HG02884 (cell line): ENCODE data around the gene SLFN12L.
"Not testable (repeated sequence)": the region's sequence is repeated elsewhere in the genome, so short reads cannot be mapped to it uniquely, and the experiment has no call there.

Experiments
- ATAC-seq: cut with Tn5 transposase; IDR thresholded peaks from one replicate; pipeline ENCODE4 v1.9.1; 2021; ENCODE audit warnings: mild to moderate bottlenecking, moderate library complexity; ENCODE audit not compliant: unreplicated experiment

Gene SLFN12L

GRCh38 chr17:35498448-35499178 lies 38.9 kb downstream of the SLFN12L start:
- ATAC-seq, result no peak

GRCh38 chr17:35496451-35497290 lies 40.8 kb downstream of the SLFN12L start:
- no peak for ATAC-seq

- no peak for ATAC-seq
Observed at GRCh38 chr17:35493040-35493439, 44.4 kb downstream of the SLFN12L start.

- no peak for ATAC-seq
Observed at GRCh38 chr17:35491417-35491816, 46.1 kb downstream of the SLFN12L start.

DNA sequence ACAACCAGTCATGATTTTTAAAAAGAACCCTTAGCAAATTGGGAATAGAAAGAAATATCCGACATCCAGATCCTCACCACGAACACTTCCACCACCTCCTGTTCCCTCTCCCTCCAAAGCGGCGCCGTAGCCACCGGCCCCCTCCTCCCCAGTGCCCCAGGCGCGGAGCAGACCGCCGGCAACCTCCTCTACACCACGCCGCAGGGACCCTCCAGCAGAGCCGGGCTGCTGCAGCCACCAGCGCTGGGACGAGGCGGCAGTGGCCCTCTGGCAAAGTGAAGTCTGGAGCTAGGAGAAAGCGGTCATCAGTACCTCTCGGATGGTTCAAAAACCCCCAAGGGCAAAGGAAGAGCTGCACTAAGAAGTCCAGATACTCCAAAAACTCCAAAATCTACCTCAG lies 47.5 kb downstream of the SLFN12L start:
- no peak for ATAC-seq

DNA sequence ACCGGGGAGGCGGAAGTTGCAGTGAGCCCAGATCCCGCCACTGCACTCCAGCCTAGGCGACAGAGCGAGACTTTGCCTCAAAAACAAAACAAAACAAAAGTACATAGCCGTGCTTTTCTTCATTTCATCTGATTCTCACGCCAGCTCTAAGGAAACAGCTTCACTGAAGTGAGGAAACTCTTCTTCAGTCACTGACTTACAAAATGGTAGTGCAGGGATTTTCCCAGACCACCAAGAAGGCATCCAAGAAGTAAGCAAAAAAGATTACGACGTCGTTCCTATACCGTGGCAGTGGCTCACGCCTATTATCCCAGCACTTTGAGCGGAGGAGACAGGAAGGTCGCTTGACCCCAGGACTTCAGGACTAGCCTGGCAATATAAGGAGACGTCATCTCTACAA lies 48.5 kb downstream of the SLFN12L start:
- ATAC-seq, result no peak

DNA sequence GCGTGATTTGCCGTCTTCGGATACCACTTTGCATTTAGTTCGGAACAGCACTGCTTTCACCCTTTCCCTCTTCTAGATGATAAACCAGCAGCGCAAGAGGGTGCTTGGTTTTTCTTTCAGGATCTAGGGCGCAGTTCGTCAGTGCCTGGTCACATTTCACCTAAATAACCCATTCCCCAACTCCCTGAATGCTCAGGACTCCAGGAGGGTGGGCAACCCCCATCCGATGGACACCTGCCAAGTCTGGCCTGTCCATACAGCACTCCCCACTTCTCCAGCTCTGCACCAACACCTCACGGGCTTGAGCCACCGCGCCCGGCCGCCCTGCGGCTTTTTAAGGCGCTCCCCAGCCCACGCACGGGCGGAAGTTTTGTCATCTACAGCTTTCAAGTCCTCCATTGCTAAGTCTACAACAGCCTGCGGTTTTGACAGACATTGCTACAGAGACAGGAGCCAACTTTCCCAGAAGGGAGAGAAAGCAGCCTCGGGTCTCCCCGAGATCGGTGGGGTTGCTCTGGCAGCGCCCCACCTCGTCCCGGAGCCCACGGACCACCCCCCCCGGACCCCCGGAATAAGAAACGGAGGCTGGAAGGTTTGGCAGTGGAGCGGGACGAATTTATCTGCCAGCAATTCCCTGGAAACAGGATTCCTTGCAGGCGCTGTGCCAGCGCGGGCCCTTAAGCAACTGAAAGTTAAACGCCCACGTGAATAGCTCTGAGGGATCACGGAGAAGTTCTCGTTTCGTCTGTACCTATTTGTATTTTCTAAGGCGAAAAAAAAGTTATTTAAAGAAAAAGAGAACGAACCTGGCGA lies 50.4 kb downstream of the SLFN12L start:
- peak; percentile 54 for ATAC-seq

- no peak for ATAC-seq
Observed at GRCh38 chr17:35479271-35479670, 58.2 kb downstream of the SLFN12L start.

DNA sequence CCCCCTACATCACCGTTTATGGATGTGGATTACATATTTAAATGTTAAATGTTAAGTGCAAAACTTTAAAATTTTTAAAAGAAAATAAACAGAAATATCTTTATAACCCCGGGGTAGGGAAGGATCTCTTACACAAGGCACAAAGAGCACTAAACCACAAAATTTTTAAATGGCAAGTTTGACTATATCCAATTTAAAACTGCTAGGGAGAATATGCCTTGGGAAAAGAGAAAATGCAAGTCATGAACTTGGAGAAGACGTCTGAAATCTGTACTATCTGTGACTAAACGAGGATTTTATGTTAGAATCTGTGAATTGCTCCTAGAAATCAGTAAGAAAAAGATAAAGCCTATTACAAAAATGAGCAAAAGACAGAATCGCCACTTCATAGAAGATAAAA lies 60.2 kb downstream of the SLFN12L start:
- ATAC-seq, result no peak

- ATAC-seq, result no peak
Observed at GRCh38 chr17:35476283-35476820, 61.1 kb downstream of the SLFN12L start.

- no peak for ATAC-seq
Observed at GRCh38 chr17:35468475-35468874, 69.0 kb downstream of the SLFN12L start.

GRCh38 chr17:35467824-35468223 lies 69.7 kb downstream of the SLFN12L start:
- ATAC-seq, result no peak

GRCh38 chr17:35460354-35460851 lies 77.1 kb downstream of the SLFN12L start:
- peak; percentile 74 for ATAC-seq

GRCh38 chr17:35454035-35454434 lies 83.4 kb downstream of the SLFN12L start:
- ATAC-seq, result not testable (repeated sequence)

- ATAC-seq, result no peak
Observed at GRCh38 chr17:35453171-35453570, 84.3 kb downstream of the SLFN12L start.

DNA sequence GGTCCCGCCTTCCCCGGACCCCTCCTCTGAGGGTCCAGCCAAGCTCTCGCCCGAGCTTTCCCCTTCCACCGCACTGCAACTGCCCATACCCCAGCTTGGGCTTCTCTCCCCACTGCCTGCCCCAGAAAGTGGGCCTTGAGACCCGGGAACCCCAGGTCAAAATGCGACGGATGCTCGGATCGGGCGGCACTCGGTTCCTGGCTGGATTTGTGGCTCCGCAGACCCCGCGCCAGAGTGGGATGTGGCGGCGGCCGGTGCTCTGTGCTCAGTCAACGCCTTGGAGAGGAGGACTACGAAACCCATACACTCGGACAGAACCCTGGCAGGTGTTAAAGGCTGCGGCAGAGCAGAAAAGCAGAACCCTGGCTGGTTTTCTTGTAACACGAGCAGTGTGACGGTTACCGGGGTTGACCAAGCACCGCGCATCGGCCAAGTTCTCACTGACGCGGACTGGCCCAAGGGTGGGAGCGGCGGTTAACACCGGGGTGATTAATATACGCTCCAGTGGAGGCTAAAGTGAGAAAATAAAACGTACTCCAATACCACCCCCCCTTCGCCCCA lies 88.0 kb downstream of the SLFN12L start:
- ATAC-seq, result no peak

- ATAC-seq, result no peak
Observed at GRCh38 chr17:35448899-35449227, 88.6 kb downstream of the SLFN12L start.

DNA sequence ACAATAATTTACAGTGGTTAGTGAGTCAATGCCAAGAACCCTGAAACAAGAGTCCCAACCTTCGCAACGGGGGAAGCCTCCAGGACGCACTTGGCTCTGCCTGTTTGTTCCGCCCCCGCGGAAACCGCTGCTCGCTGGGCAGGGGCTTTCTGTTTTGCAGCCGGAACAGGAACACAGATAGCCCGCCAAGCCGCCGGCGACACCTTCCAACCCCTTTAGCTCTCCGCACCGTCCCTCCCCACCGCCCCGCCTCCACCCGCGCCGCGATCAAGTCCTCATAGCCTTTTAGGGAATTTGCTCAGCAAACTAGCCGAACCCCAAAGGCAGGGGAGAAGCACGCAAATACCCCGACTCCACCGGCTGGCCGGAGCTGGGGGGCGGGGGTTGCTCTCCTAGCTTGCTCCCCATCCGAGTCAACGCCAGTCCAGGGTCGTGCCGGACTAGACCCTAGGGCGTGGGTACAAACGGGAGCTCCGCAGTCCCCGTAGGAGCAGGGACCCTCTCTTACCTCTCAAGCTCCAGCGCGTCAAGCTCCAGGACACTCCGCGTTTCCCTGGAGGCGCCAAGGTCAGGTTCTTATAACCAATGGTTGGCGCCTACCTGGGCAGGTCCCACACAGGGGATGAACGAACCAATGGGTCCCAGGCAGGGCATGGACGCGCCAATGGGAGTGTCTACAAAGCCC lies 89.1 kb downstream of the SLFN12L start, which contains the start of gene SLFN13:
Gene SLFN13 (minus strand): TSS at position 553 of the 685 bp plus-strand sequence. CDS start 3,086 bp downstream, outside the sequence.
- peak; percentile 74 for ATAC-seq

DNA sequence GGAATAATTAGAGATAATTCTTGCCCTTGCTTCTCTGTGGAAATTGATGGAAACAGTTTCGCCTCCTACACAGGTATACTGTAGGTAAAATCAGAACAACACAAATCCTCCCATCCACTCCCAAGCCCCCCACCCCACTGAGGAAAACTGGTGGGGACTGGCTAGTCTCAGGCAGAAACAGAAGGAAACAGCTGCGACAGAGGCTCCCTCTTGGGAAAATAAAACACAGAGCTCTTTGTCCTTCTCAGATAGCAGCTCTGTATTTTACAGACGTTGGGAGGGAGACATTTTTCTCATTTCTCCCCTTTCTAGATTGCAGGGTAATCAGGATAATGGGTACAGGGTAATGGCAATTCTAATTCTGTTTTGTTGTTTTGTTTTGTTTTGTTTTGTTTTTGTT lies 90.0 kb downstream of the SLFN12L start:
- no peak for ATAC-seq

DNA sequence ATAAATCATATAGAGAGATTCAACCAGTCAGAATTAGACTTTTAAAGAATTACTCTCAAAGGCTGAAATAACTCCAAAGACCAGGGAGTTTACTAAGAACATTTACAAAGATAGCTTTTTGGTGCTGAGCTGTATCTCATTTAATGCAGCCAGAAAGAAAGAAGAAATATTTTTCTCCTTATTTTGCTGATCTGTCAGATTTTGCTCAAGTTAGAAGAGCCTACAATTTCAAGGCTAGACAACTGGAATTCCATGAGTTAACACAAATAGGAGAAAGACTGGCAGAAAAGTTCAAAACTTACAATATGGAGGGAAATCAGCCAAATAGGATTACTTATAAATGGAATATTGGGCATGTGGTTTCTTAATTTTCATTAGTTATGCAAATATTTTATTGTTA lies 99.0 kb downstream of the SLFN12L start:
- ATAC-seq, result no peak
